ENCODE results near the gene BCL2.

BCL2 gene

DNA sequence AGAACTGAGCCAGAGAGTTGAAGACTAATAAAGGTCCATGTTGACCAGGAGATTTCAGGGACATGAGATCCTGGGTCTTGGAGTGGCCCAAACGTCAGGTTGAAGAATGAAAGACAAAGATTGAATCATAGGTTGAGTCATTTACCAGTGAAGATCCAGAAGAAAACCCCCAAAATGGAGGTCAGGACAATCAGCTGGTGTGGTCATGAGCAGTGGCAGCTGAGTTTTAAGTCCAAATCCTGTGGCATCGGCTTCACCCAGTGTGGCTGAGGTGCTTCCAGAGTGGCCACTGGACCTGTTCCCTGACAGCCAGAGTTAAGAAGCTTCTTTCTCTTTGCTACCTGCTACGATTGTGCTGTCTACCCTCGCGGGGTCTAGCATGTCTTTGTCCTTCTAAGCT is 234.0 kb downstream of the BCL2 start (continued):
- TF ChIP-seq, protein P1, sequence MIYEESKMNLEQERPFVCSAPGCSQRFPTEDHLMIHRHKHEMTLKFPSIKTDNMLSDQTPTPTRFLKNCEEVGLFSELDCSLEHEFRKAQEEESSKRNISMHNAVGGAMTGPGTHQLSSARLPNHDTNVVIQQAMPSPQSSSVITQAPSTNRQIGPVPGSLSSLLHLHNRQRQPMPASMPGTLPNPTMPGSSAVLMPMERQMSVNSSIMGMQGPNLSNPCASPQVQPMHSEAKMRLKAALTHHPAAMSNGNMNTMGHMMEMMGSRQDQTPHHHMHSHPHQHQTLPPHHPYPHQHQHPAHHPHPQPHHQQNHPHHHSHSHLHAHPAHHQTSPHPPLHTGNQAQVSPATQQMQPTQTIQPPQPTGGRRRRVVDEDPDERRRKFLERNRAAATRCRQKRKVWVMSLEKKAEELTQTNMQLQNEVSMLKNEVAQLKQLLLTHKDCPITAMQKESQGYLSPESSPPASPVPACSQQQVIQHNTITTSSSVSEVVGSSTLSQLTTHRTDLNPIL (CRISPR knock-in tag; IDR thresholded peaks at IDR 0.05; ENCODE audit: low read depth) = no peak

DNA sequence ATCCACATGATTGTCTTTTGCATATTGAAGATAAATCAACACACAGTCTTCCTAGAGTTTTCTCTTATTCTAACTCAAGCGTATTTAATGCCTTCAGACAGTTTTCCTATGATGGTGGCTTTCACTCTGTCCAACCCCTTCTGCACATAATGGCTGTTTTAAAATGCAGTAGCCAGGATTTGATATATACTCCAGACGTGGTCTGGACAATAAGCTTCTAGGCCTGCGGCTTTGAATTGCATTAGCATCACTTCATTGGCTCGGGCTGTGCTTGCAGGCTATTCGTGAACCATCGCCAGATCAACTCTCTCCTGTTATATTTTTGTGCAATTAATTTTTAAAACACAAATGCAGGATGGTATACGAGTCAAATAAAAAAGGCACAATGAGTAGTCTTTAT is 235.3 kb downstream of the BCL2 start:
- ATAC-seq = no peak
- TF ChIP-seq OSR1 (CRISPR knock-in tag; IDR thresholded peaks at IDR 0.05) (no peak), ZNF565 (CRISPR knock-in tag; conservative IDR thresholded peaks at IDR 0.05; ENCODE audit: low read depth) (no peak), TCF4 (CRISPR knock-in tag; IDR thresholded peaks at IDR 0.05; ENCODE audit: borderline replicate concordance) (no peak), GLIS3 (CRISPR knock-in tag; IDR thresholded peaks at IDR 0.05) (no peak), ZNF8 (CRISPR knock-in tag; IDR thresholded peaks at IDR 0.05) (no peak), ZC3H10 (CRISPR knock-in tag; IDR thresholded peaks at IDR 0.05) (no peak)
- TF ChIP-seq, protein P2, sequence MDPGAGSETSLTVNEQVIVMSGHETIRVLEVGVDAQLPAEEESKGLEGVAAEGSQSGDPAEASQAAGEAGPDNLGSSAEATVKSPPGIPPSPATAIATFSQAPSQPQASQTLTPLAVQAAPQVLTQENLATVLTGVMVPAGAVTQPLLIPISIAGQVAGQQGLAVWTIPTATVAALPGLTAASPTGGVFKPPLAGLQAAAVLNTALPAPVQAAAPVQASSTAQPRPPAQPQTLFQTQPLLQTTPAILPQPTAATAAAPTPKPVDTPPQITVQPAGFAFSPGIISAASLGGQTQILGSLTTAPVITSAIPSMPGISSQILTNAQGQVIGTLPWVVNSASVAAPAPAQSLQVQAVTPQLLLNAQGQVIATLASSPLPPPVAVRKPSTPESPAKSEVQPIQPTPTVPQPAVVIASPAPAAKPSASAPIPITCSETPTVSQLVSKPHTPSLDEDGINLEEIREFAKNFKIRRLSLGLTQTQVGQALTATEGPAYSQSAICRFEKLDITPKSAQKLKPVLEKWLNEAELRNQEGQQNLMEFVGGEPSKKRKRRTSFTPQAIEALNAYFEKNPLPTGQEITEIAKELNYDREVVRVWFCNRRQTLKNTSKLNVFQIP (CRISPR knock-in tag; IDR thresholded peaks at IDR 0.05; ENCODE audit: borderline replicate concordance, low read depth) = no peak
- TF ChIP-seq, protein P3, sequence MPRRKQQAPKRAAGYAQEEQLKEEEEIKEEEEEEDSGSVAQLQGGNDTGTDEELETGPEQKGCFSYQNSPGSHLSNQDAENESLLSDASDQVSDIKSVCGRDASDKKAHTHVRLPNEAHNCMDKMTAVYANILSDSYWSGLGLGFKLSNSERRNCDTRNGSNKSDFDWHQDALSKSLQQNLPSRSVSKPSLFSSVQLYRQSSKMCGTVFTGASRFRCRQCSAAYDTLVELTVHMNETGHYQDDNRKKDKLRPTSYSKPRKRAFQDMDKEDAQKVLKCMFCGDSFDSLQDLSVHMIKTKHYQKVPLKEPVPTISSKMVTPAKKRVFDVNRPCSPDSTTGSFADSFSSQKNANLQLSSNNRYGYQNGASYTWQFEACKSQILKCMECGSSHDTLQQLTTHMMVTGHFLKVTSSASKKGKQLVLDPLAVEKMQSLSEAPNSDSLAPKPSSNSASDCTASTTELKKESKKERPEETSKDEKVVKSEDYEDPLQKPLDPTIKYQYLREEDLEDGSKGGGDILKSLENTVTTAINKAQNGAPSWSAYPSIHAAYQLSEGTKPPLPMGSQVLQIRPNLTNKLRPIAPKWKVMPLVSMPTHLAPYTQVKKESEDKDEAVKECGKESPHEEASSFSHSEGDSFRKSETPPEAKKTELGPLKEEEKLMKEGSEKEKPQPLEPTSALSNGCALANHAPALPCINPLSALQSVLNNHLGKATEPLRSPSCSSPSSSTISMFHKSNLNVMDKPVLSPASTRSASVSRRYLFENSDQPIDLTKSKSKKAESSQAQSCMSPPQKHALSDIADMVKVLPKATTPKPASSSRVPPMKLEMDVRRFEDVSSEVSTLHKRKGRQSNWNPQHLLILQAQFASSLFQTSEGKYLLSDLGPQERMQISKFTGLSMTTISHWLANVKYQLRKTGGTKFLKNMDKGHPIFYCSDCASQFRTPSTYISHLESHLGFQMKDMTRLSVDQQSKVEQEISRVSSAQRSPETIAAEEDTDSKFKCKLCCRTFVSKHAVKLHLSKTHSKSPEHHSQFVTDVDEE (CRISPR knock-in tag; IDR thresholded peaks at IDR 0.05) = no peak

DNA sequence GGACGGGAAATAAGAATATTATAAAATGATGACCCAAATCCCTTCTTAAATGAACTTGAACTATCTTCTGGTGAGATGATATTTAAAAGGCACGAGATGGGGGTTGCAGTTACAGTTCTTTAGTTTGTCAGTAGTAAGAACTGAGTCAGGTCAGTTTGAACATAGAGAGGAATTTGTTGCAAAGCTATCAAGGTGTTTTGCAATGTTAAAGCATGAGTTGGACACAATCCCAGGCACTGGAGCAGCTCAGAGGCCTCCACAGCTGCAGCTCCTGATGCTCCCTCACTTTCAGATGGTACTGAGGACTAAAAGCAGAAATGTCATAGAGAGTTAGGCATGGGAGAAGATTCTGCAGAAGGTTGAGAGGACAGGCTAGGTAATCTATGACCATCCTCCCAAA is 236.0 kb downstream of the BCL2 start:
- TF ChIP-seq SNAI2 (CRISPR knock-in tag; IDR thresholded peaks at IDR 0.05) (no peak), OSR1 (CRISPR knock-in tag; IDR thresholded peaks at IDR 0.05) (no peak), ZNF70 (CRISPR knock-in tag; IDR thresholded peaks at IDR 0.05) (no peak), ZC3H10 (CRISPR knock-in tag; IDR thresholded peaks at IDR 0.05) (no peak), ZFP3 (CRISPR knock-in tag; IDR thresholded peaks at IDR 0.05) (no peak), PPARA (CRISPR knock-in tag; IDR thresholded peaks at IDR 0.05; ENCODE audit: borderline replicate concordance) (no peak), ISL1 (CRISPR knock-in tag; IDR thresholded peaks at IDR 0.05) (no peak), GLIS3 (CRISPR knock-in tag; IDR thresholded peaks at IDR 0.05) (no peak), ESRRG (CRISPR knock-in tag; IDR thresholded peaks at IDR 0.05) (no peak), RARB (CRISPR knock-in tag; IDR thresholded peaks at IDR 0.05) (no peak)
- TF ChIP-seq, protein P4, sequence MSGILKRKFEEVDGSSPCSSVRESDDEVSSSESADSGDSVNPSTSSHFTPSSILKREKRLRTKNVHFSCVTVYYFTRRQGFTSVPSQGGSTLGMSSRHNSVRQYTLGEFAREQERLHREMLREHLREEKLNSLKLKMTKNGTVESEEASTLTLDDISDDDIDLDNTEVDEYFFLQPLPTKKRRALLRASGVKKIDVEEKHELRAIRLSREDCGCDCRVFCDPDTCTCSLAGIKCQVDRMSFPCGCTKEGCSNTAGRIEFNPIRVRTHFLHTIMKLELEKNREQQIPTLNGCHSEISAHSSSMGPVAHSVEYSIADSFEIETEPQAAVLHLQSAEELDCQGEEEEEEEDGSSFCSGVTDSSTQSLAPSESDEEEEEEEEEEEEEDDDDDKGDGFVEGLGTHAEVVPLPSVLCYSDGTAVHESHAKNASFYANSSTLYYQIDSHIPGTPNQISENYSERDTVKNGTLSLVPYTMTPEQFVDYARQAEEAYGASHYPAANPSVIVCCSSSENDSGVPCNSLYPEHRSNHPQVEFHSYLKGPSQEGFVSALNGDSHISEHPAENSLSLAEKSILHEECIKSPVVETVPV (CRISPR knock-in tag; IDR thresholded peaks at IDR 0.05) = no peak
- TF ChIP-seq, protein P1 (CRISPR knock-in tag; IDR thresholded peaks at IDR 0.05; ENCODE audit: low read depth) = no peak
- TF ChIP-seq, protein P2 (CRISPR knock-in tag; IDR thresholded peaks at IDR 0.05; ENCODE audit: borderline replicate concordance, low read depth) = no peak
- TF ChIP-seq, protein P5, sequence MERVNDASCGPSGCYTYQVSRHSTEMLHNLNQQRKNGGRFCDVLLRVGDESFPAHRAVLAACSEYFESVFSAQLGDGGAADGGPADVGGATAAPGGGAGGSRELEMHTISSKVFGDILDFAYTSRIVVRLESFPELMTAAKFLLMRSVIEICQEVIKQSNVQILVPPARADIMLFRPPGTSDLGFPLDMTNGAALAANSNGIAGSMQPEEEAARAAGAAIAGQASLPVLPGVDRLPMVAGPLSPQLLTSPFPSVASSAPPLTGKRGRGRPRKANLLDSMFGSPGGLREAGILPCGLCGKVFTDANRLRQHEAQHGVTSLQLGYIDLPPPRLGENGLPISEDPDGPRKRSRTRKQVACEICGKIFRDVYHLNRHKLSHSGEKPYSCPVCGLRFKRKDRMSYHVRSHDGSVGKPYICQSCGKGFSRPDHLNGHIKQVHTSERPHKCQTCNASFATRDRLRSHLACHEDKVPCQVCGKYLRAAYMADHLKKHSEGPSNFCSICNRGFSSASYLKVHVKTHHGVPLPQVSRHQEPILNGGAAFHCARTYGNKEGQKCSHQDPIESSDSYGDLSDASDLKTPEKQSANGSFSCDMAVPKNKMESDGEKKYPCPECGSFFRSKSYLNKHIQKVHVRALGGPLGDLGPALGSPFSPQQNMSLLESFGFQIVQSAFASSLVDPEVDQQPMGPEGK (CRISPR knock-in tag; IDR thresholded peaks at IDR 0.05; ENCODE audit: borderline replicate concordance) = no peak
- ATAC-seq = no peak

All from SK-N-SH treated with all-trans-retinoic acid at 6 μM for 48 hours (cell line).